K562 (cell line): ENCODE data around the gene ADM. TPM values are rescaled to one million over a fixed set of nuclear protein-coding genes. Genes with fewer than 3 reads are reported as not detected.

Experiments used
- ATAC-seq: fragments of 200-7000 bp; cut with Tn5 transposase; 3 replicates; pipeline ENCODE4 v1.9.1; 2020; ENCODE audit warnings: moderate library complexity
- BruUV-seq: library from RNA; stranded (reverse); fragments of 400-500 nt; replicated peaks from 2 replicates; lab custom pipeline; 2021; lab: Mats Ljungman, UMichigan
- CTCF ChIA-PET: fragments of 300-600 bp; formaldehyde crosslinking; extraction: SDS; loops from one replicate; lab custom pipeline; 2021; ENCODE audit warnings: low intra/inter-chr PET ratio; lab: Yijun Ruan, JAX
- POLR2A ChIA-PET: fragments of 300-600, 350-650 bp; sonication (Branson Sonifier 250); formaldehyde crosslinking; extraction: SDS; loops from one replicate; lab custom pipeline; 2021; ENCODE audit warnings: antibody characterized with exemption, inconsistent platforms; lab: Yijun Ruan, JAX
- DNase-seq, 4 experiments: peaks; one replicate each; pipeline versions ENCODE4 v3.0.0 to v3.0.0-alpha.2; 2011 to 2018; ENCODE audit warnings: low spot score in 3 of 4, mixed read lengths in 3 of 4; ENCODE audit errors: extremely low read depth in 1 of 4
- FAIRE-seq: peaks from 2 replicates; lab custom pipeline; 2011; peaks lifted over from hg19 to GRCh38; lab: Jason Lieb, UNC
- H2AFZ ChIP-seq: 2 replicates; pipeline ENCODE4 v1.6.0; 2011; ENCODE audit warnings: low read depth, low read length, control low read depth, inconsistent platforms
- H3K27ac ChIP-seq: fragments of 200-600 bp; 3 replicates; pipeline ENCODE4 v1.8.0; 2011; ENCODE audit warnings: low read depth, mild to moderate bottlenecking, control low read depth, inconsistent platforms, low read length, moderate library complexity, mixed read lengths; ENCODE audit errors: extremely low read depth
- H3K27me3 ChIP-seq, 2 experiments: fragments of 300-600 bp in 1 of 2; 2 replicates in 1 of 2; 3 replicates in 1 of 2; pipeline versions ENCODE4 v1.6.0 to v1.8.0; 2011; ENCODE audit warnings: inconsistent platforms in 2 of 2, low read length in 2 of 2, mild to moderate bottlenecking in 1 of 2, mixed read lengths in 1 of 2, moderate library complexity in 1 of 2; ENCODE audit not compliant: control insufficient read depth in 2 of 2, insufficient read depth in 2 of 2
- H3K36me3 ChIP-seq: fragments of 300-600 bp; 3 replicates; pipeline ENCODE4 v1.8.0; 2011; ENCODE audit warnings: mild to moderate bottlenecking, low read length, inconsistent platforms; ENCODE audit not compliant: control insufficient read depth, insufficient read depth
- H3K4me1 ChIP-seq, 2 experiments: fragments of 200-600 bp in 1 of 2; replicated peaks in 1 of 2; 2 replicates in 1 of 2; 3 replicates in 1 of 2; pipeline versions ENCODE4 v1.5.1 to v1.8.0; 2011; ENCODE audit warnings: inconsistent platforms in 2 of 2, low read length in 2 of 2, mild to moderate bottlenecking in 1 of 2, mixed read lengths in 1 of 2, moderate library complexity in 1 of 2; ENCODE audit not compliant: control insufficient read depth in 2 of 2, insufficient read depth in 2 of 2
- H3K4me2 ChIP-seq: 2 replicates; pipeline ENCODE4 v1.6.1; 2011; ENCODE audit warnings: low read length, control low read depth, inconsistent platforms, mixed read lengths; ENCODE audit not compliant: insufficient read depth
- H3K4me3 ChIP-seq: fragments of 200-600 bp; sonication (generic), shearing (Covaris generic); 2 replicates; pipeline ENCODE4 v1.5.1; 2016; ENCODE audit warnings: control low read depth, inconsistent platforms
- H3K79me2 ChIP-seq: fragments of 200-600 bp; 3 replicates; pipeline ENCODE4 v1.8.0; 2011; ENCODE audit warnings: low read length, inconsistent platforms; ENCODE audit not compliant: control insufficient read depth, insufficient read depth
- H3K9ac ChIP-seq, 2 experiments: 2 replicates each; pipeline versions ENCODE4 v1.6.0 to v1.6.1; 2011; ENCODE audit warnings: low read depth in 2 of 2, low read length in 2 of 2, control low read depth in 1 of 2, inconsistent platforms in 1 of 2, mild to moderate bottlenecking in 1 of 2, mixed read lengths in 1 of 2; ENCODE audit not compliant: insufficient read depth in 1 of 2
- H3K9me1 ChIP-seq: one replicate; pipeline ENCODE4 v1.6.0; 2011; ENCODE audit warnings: inconsistent platforms, mild to moderate bottlenecking, low read length, moderate library complexity; ENCODE audit not compliant: control insufficient read depth, insufficient read depth
- H3K9me3 ChIP-seq: replicated peaks from 2 replicates; pipeline ENCODE4 v1.5.1; 2011; ENCODE audit warnings: low read depth, low read length, inconsistent platforms; ENCODE audit not compliant: control insufficient read depth, insufficient read depth
- H4K20me1 ChIP-seq: replicated peaks from 2 replicates; pipeline ENCODE4 v1.6.1; 2011; ENCODE audit warnings: low read length, inconsistent platforms, mixed read lengths; ENCODE audit not compliant: control insufficient read depth, insufficient read depth
- KLF16 ChIP-seq: IDR thresholded peaks from 2 replicates; pipeline ENCODE4 v1.6.1; 2016; ENCODE audit warnings: antibody characterized with exemption
- MTA3 ChIP-seq: fragments of 450-650 bp; formaldehyde crosslinking; IDR thresholded peaks from 2 replicates; pipeline ENCODE4 v1.6.1; 2017; ENCODE audit warnings: mild to moderate bottlenecking, borderline replicate concordance
- POLR3G ChIP-seq: IDR thresholded peaks from 2 replicates; pipeline ENCODE4 v1.6.1; 2011; ENCODE audit not compliant: insufficient read length, insufficient replicate concordance; ENCODE audit errors: extremely low read depth
- REST ChIP-seq, 2 experiments: fragments of 450-650 bp; formaldehyde crosslinking in 1 of 2; IDR thresholded peaks; 2 replicates each; pipeline versions ENCODE4 v1.4.0 to v1.6.1; 2014 to 2020; ENCODE audit warnings: mild to moderate bottlenecking in 2 of 2, borderline replicate concordance in 1 of 2, low read depth in 1 of 2
- SRSF7 ChIP-seq: fragments of 200-400 bp; formaldehyde crosslinking; optimal IDR thresholded peaks from 2 replicates; pipeline ENCODE3; 2017; ENCODE audit warnings: mild to moderate bottlenecking, low read depth, low read length
- ZNF408 ChIP-seq: fragments of 250-450 bp; sonication (Bioruptor Pico); IDR thresholded peaks from 2 replicates; pipeline ENCODE4 v1.4.0; 2020; ENCODE audit warnings: low read depth, mild to moderate bottlenecking, moderate library complexity
- ZNF592 ChIP-seq: fragments of 450-650 bp; IDR thresholded peaks from 2 replicates; pipeline ENCODE4 v1.6.1; 2017; ENCODE audit warnings: antibody characterized with exemption, mild to moderate bottlenecking
- ZNF830 ChIP-seq: fragments of 250-450 bp; sonication (Bioruptor Pico); IDR thresholded peaks from 2 replicates; pipeline ENCODE4 v1.5.0; 2021; ENCODE audit warnings: mild to moderate bottlenecking
- WGBS: fragments of 100-300 bp; shearing (Covaris generic); methylation state at CpG from one replicate; pipeline ENCODE4 v1.1.6; 2016; ENCODE audit warnings: low coverage, mixed read lengths; ENCODE audit not compliant: insufficient coverage; ENCODE audit errors: missing lambda C conversion rate; 5-methylcytosine and 5-hydroxymethylcytosine counted together
- in situ Hi-C: fragments of 300-500 bp; cut with MboI; formaldehyde crosslinking; loops from 4 replicates; pipeline ENCODE4 v1.15.0; 2018; ENCODE audit warnings: inconsistent platforms, mixed read lengths
- intact Hi-C: fragments of 100-400 bp; cut with micrococcal nuclease; formaldehyde crosslinking; loops from 2 replicates; pipeline ENCODE4 v1.14.2; 2022
- polyA plus RNA-seq, 8 experiments: library from polyadenylated mRNA; depleted of rRNA in 4 of 8; stranded (reverse) in 5 of 8; unstranded in 3 of 8; fragments of >200 nt; fragmentation: Nextera tagmentation in 2 of 8; fragmentation: Illumina TruSeq in 1 of 8; extraction: Ambion mirVana in 2 of 8; extraction: Trizol in 1 of 8; gene quantifications; 2 replicates each; pipeline versions ENCODE4 v1.2.1 to v1.2.3, GENCODE V29; 2011 to 2014; ENCODE audit warnings: inconsistent platforms in 1 of 8, missing spikeins in 1 of 8
- total RNA-seq, 7 experiments: library from RNA; depleted of rRNA in 6 of 7; stranded (reverse); fragments of >200 nt in 6 of 7; fragmentation: Illumina TruSeq in 2 of 7; extraction: Trizol in 2 of 7; gene quantifications; 2 replicates each; pipeline versions ENCODE4 v1.2.1 to v1.2.3, GENCODE V29; 2011 to 2021; ENCODE audit warnings: low replicate concordance in 1 of 7
- TF ChIP-seq, protein P1 (sequence below): sonication (generic); formaldehyde crosslinking; IDR thresholded peaks from 2 replicates; pipeline ENCODE4 v1.8.1; 2023; ENCODE audit warnings: mild to moderate bottlenecking, missing genetic modification reagents, moderate library complexity

Gene ADM
- total and polyA plus RNA-seq, 9 of the 15 experiments (the other 6 are each of a cell fraction or from before 2014, with no cell fraction given) = 0.23 to 0.49 (median 0.32) TPM; not detected in 6

GRCh38 chr11:10349806-10350205, 44.9 kb downstream of the ADM start:
- no peak for FAIRE-seq
- CTCF ChIA-PET = no interaction called here
- TF ChIP-seq KLF16 (no peak), ZNF830 (CRISPR knock-in tag) (no peak), SRSF7 (no peak), REST (IDR thresholded peaks at IDR 0.05; ENCODE audit: borderline replicate concordance) (no peak), REST (CRISPR knock-in tag; IDR thresholded peaks at IDR 0.05; ENCODE audit: low read depth) (no peak), ZNF408 (no peak), ZNF592 (no peak), MTA3 (no peak), POLR3G (no peak)
- TF ChIP-seq, protein P1, sequence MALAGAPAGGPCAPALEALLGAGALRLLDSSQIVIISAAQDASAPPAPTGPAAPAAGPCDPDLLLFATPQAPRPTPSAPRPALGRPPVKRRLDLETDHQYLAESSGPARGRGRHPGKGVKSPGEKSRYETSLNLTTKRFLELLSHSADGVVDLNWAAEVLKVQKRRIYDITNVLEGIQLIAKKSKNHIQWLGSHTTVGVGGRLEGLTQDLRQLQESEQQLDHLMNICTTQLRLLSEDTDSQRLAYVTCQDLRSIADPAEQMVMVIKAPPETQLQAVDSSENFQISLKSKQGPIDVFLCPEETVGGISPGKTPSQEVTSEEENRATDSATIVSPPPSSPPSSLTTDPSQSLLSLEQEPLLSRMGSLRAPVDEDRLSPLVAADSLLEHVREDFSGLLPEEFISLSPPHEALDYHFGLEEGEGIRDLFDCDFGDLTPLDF = no peak

More at GRCh38 chr11:10349806-10350205, 44.9 kb downstream of the ADM start:
- Histone ChIP-seq H3K27me3 (no peaks in the 10 kb centered on the region), H4K20me1 (no peaks in the 10 kb centered on the region), H3K9ac (no peak overlapping the region), H3K4me2 (no peak overlapping the region), H3K9me3 (no peaks in the 10 kb centered on the region), H3K9me1 (no peaks in the 10 kb centered on the region), H3K36me3 (no peaks in the 10 kb centered on the region), H3K27ac (no peak overlapping the region), H2AFZ (no peak overlapping the region), H3K4me1 (peaks cover 7 to 10% of the 10 kb centered on the region in 2 experiments; a peak in 3 of 5 replicates), H3K79me2 (no peaks in the 10 kb centered on the region), H3K4me3 (no peak overlapping the region)
- DNase-seq (no peak), ATAC-seq (no peak)
- POLR2A ChIA-PET = interaction anchor here (0.6 kb wide), 2 partner anchors 177 to 661 kb away, joined by 3 read pairs; no protein-coding TSS in a partner anchor
- no TSS peak for BruUV-seq
- 0% methylated on average over 1 of the region's 1 CpG for whole genome bisulfite sequencing
- intact Hi-C loops (no loop called here), in situ Hi-C loops (no loop called here)
